HUES64 (cell line): Measurements from ENCODE around the gene BLOC1S1.

Source experiments
- H3K27ac ChIP-seq: 2 replicates; pipeline ENCODE4 v1.7.0; 2013; ENCODE audit warnings: low read depth, low read length, inconsistent platforms
- H3K27me3 ChIP-seq: 2 replicates; pipeline ENCODE4 v1.6.1; 2013; ENCODE audit warnings: mild to moderate bottlenecking, low read length; ENCODE audit not compliant: insufficient read depth
- H3K36me3 ChIP-seq: 2 replicates; pipeline ENCODE4 v1.6.1; 2013; ENCODE audit warnings: mild to moderate bottlenecking, low read length; ENCODE audit not compliant: insufficient read depth
- H3K4me1 ChIP-seq: 2 replicates; pipeline ENCODE4 v1.6.1; 2013; ENCODE audit warnings: mild to moderate bottlenecking, low read length, moderate library complexity; ENCODE audit not compliant: insufficient read depth
- H3K4me3 ChIP-seq: 2 replicates; pipeline ENCODE4 v1.5.1; 2013; ENCODE audit warnings: mild to moderate bottlenecking, low read length, moderate library complexity
- H3K9ac ChIP-seq: 2 replicates; pipeline ENCODE4 v1.6.1; 2013; ENCODE audit warnings: mild to moderate bottlenecking, low read depth, low read length
- H3K9me3 ChIP-seq: 2 replicates; pipeline ENCODE4 v1.6.1; 2013; ENCODE audit warnings: low read depth, low read length; ENCODE audit not compliant: insufficient read depth
- WGBS: fragments of 150-250, 120-280 bp; methylation state at CpG from one replicate; pipeline ENCODE4 v1.1.7; 2013; ENCODE audit warnings: missing lambda C conversion rate; 5-methylcytosine and 5-hydroxymethylcytosine counted together

Gene BLOC1S1

GRCh38 chr12:55683676-55684075 is 32.2 kb upstream of the BLOC1S1 start:
- Histone ChIP-seq H3K27ac (no peak overlapping the region), H3K36me3 (peaks cover 21% of the 10 kb centered on the region), H3K9ac (no peak overlapping the region), H3K4me3 (no peak overlapping the region), H3K27me3 (no peaks in the 10 kb centered on the region), H3K4me1 (peaks cover 6% of the 10 kb centered on the region), H3K9me3 (no peaks in the 10 kb centered on the region)
- 82% methylated on average over 7 of the region's 7 CpGs for WGBS

DNA sequence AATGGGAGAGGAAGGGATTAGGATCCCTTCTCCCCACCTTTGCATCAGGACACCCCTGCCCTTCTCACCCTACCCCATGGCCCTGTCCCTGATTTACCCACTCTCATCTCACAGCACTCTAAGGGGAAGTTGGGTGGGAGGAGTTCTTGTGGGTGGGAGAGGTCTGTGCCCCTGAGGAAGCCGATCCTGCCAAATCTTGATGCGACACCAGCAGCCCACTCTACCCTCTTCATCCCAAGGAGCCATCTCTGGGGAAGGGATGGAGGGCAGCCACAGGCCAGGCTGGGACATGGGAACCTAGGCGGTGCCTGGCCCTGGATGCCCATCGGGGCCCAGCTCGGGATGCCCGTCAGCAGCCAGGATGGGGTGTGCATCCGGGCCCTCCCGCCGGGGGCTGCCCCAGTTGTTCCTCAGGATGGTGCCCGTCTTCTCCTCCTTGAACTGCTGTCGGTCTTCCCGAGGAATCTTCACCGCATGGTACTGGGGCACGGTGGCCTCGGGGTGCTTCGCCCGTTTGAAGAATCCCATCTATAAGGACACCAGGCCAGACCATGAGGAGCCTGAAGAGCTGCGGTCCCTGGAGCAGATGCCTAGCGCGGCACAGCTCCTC is 31.0 kb upstream of the BLOC1S1 start:
- no peak overlapping the region for H3K9ac ChIP-seq
- H3K27ac ChIP-seq = no peak overlapping the region
- peaks cover 6% of the 10 kb centered on the region for H3K4me1 ChIP-seq
- no peak overlapping the region for H3K4me3 ChIP-seq
- no peaks in the 10 kb centered on the region for H3K27me3 ChIP-seq
- WGBS = 94% methylated on average over 18 of the region's 20 CpGs
- H3K36me3 ChIP-seq = peaks cover 21% of the 10 kb centered on the region
- no peaks in the 10 kb centered on the region for H3K9me3 ChIP-seq

DNA sequence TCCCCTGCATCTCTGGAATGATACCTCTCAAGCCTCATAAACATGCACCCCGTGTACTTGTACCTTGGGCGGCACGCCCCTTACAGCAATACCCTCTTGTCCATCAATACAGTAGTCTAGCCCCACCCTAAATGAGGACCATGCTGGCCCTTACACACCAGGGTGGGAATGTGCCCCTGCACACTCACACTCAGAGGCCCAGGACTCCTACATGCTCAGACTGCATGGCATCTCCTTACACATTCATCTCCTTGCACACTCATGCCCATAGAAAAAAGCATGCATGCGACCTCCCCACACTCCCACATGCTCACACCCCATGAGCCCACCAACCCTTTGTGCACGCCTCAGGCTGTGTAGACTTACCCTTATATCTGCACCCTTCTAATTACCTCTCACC is 30.2 kb upstream of the BLOC1S1 start:
- whole genome bisulfite sequencing = 92% methylated on average over 5 of the region's 5 CpGs
- no peak overlapping the region for H3K4me3 ChIP-seq
- H3K27me3 ChIP-seq = no peaks in the 10 kb centered on the region
- H3K36me3 ChIP-seq = peaks cover 21% of the 10 kb centered on the region
- peaks cover 6% of the 10 kb centered on the region for H3K4me1 ChIP-seq
- H3K9ac ChIP-seq = no peak overlapping the region
- H3K9me3 ChIP-seq = no peaks in the 10 kb centered on the region
- H3K27ac ChIP-seq = no peak overlapping the region

DNA sequence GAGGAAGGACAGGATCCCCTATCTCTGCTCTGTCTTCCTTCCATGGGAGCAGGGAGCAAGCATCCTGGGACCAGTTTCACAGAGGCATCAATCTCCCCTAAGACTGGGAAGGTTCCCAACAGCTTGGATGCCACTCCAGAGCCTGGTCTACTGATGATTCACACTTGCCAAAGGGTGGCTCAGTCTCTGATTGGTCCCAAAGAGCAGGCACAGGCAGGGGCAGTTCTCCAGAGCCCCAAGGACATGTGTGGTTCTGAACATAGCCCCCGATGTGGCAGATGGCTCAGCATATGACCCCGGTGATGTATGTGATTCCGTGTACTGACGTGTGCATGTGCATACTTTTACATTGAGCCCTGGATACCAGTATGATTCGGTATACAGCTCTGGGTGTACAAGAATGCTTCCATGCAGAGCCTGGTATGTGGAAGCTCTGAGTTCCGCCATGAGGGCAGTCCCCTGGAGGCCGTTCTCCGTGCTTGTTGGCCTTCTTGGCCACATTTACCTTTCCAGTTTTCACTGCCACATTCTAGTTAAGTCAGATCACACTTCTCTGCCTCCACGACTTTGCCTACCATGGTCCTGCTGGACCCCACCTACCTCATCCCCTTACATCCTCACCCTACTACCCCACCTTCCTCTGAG is 29.4 kb upstream of the BLOC1S1 start:
- peaks cover 25% of the 10 kb centered on the region for H3K36me3 ChIP-seq
- H3K9ac ChIP-seq = no peak overlapping the region
- H3K9me3 ChIP-seq = no peaks in the 10 kb centered on the region
- peaks cover 6% of the 10 kb centered on the region for H3K4me1 ChIP-seq
- H3K27me3 ChIP-seq = no peaks in the 10 kb centered on the region
- H3K4me3 ChIP-seq = no peak overlapping the region
- H3K27ac ChIP-seq = no peak overlapping the region
- WGBS = 95% methylated on average over 9 of the region's 9 CpGs

GRCh38 chr12:55687746-55688145 is 28.1 kb upstream of the BLOC1S1 start:
- Histone ChIP-seq H3K4me1 (no peaks in the 10 kb centered on the region), H3K9ac (no peak overlapping the region), H3K9me3 (no peaks in the 10 kb centered on the region), H3K36me3 (peaks cover 34% of the 10 kb centered on the region), H3K27ac (no peak overlapping the region), H3K4me3 (no peak overlapping the region), H3K27me3 (no peaks in the 10 kb centered on the region)

DNA sequence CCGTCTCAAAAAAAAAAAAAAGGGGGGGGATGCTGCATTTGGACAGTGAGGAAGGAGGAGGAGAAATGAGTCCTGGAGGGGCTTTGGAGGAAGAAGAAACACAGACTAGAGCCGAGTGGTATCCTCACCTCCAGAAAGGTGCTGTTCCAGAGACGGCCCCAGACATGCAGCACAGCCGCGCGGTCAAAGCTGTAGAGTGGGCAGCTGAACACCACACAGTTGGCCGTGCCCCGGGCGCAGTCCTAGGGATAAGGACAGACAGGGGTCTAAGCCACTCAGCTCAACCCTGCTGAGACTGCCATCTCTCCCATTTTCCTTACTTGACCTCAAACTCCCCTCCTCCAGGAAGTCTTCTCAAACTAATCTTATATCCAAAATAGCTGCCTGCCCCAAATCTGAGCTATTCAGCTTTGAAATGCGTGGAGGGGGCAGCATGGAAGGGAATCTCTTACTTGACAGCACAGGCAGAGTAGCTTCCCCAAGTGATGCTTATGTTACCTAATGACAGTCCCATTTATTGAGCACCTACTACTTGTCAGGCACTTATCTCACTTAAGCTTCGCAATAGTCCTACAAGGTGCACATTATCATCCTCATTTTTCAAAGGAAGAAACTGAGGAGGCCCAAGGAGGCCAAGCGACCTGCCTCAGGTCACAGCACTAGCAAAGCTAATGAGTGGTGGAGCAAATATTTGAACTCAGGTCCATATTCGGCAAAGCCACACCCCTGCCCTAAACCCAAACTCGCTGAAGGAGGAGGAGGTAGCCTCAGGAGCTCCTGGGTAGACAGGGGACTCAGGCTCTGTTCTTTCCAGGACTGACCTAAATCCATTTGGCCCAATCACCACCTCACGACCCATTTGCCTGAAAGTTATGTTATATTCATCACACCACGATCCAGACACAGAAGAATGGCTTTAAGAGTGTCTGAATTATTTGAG is 26.9 kb upstream of the BLOC1S1 start:
- no peaks in the 10 kb centered on the region for H3K27me3 ChIP-seq
- 91% methylated on average over 14 of the region's 16 CpGs for WGBS
- H3K9me3 ChIP-seq = no peaks in the 10 kb centered on the region
- no peak overlapping the region for H3K4me3 ChIP-seq
- peaks cover 46% of the 10 kb centered on the region for H3K36me3 ChIP-seq
- no peaks in the 10 kb centered on the region for H3K4me1 ChIP-seq
- H3K9ac ChIP-seq = no peak overlapping the region
- no peak overlapping the region for H3K27ac ChIP-seq

- Histone ChIP-seq H3K27ac (no peak overlapping the region), H3K4me3 (no peak overlapping the region), H3K36me3 (peaks cover 56% of the 10 kb centered on the region), H3K4me1 (no peaks in the 10 kb centered on the region), H3K9me3 (no peaks in the 10 kb centered on the region), H3K9ac (no peak overlapping the region), H3K27me3 (no peaks in the 10 kb centered on the region)
- 96% methylated on average over 12 of the region's 12 CpGs for WGBS
Measured at GRCh38 chr12:55692631-55693322, 23.1 kb upstream of the BLOC1S1 start.

GRCh38 chr12:55693323-55694187 is 22.3 kb upstream of the BLOC1S1 start:
- Histone ChIP-seq H3K27me3 (no peaks in the 10 kb centered on the region), H3K9ac (no peak overlapping the region), H3K4me1 (no peaks in the 10 kb centered on the region), H3K27ac (no peak overlapping the region), H3K36me3 (peaks cover 51% of the 10 kb centered on the region), H3K4me3 (no peak overlapping the region), H3K9me3 (no peaks in the 10 kb centered on the region)
- WGBS = 95% methylated on average over 7 of the region's 7 CpGs

DNA sequence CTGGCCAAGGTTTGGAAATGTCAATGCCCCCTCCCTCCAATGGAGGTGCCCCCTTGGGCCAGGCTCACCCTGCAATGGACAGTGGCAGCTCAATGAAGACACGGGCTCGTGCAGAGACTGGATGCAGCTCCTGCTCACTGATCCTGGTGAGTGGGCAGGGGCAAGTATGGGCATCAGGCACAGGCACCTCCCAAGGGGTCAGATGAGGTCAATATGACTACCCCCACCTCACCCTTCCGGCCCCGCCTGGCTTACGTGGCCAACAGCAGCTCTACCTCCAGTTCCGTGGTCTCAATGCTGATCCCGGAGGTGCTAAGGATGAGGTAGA is 21.7 kb upstream of the BLOC1S1 start:
- Histone ChIP-seq H3K9me3 (no peaks in the 10 kb centered on the region), H3K27ac (no peak overlapping the region), H3K36me3 (peaks cover 51% of the 10 kb centered on the region), H3K4me1 (no peaks in the 10 kb centered on the region), H3K4me3 (no peak overlapping the region), H3K27me3 (no peaks in the 10 kb centered on the region), H3K9ac (no peak overlapping the region)
- 97% methylated on average over 7 of the region's 7 CpGs for WGBS

DNA sequence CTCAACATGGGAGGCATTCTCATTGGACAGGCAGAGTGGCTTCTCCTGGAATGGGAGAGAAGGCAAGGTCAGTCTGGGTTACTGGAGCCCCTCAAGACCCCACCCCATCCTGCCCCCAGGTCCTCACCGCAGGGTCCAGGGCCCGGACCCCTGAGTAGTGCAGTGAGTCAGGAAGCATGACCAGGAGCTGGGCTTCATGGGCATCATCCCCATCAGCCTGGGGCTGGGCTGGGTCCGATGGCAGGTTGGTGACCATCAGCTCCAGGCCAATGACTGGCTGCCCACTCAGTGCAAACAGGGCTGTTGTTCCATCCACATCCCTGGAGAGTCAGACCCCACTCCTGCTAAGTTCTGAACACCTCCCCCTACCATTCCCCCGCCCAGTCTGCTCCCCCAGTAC is 21.2 kb upstream of the BLOC1S1 start:
- Histone ChIP-seq H3K9me3 (no peaks in the 10 kb centered on the region), H3K27ac (no peak overlapping the region), H3K27me3 (no peaks in the 10 kb centered on the region), H3K4me1 (no peaks in the 10 kb centered on the region), H3K9ac (no peak overlapping the region), H3K4me3 (no peak overlapping the region), H3K36me3 (peaks cover 53% of the 10 kb centered on the region)
- 92% methylated on average over 4 of the region's 4 CpGs for WGBS
